ENCODE measurements around the gene JAZF1. TPM values are rescaled to one million over a fixed set of nuclear protein-coding genes. Genes with fewer than 3 reads are reported as not detected.

JAZF1 gene
- polyA plus RNA-seq, 1 experiment: 18.0 TPM

DNA sequence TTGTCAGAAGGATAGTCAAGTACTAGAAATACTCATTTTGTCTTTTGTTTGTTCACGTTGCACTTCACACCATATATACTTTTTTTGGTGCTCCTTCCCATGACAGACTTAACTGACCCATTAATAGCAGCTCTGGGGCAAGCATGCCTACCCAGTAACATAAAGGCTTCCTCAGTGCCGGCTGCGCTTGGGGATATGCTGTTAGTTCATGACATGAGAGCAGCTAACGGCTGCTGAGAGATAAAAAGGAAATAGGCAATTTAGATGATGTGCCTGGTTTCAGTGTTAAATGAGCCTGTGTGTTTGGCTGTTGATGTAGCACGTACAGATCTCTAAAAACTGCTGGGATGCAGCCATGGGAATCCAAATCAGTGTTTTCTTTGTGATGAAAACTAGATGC lies 354.2 kb downstream of the JAZF1 start:
- POLR2A ChIA-PET: no interaction called here
- Histone ChIP-seq H3K4me3 (ENCODE audit: low read depth, low read length) (no peak overlapping the region), H3K27me3 (ENCODE audit: control insufficient read depth, insufficient read depth, low read length) (no peaks in the 10 kb centered on the region), H3K27ac (ENCODE audit: low read depth, low read length) (no peak overlapping the region), H3K9me3 (ENCODE audit: control insufficient read depth, insufficient read depth, low read length) (no peaks in the 10 kb centered on the region)
- no peak for DNase-seq (ENCODE audit: low read depth, low spot score)
- TF ChIP-seq, protein P1, sequence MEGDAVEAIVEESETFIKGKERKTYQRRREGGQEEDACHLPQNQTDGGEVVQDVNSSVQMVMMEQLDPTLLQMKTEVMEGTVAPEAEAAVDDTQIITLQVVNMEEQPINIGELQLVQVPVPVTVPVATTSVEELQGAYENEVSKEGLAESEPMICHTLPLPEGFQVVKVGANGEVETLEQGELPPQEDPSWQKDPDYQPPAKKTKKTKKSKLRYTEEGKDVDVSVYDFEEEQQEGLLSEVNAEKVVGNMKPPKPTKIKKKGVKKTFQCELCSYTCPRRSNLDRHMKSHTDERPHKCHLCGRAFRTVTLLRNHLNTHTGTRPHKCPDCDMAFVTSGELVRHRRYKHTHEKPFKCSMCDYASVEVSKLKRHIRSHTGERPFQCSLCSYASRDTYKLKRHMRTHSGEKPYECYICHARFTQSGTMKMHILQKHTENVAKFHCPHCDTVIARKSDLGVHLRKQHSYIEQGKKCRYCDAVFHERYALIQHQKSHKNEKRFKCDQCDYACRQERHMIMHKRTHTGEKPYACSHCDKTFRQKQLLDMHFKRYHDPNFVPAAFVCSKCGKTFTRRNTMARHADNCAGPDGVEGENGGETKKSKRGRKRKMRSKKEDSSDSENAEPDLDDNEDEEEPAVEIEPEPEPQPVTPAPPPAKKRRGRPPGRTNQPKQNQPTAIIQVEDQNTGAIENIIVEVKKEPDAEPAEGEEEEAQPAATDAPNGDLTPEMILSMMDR (IDR thresholded peaks at IDR 0.05; ENCODE audit: low read depth, low read length): no peak
- CTCF ChIA-PET: no interaction called here

DNA sequence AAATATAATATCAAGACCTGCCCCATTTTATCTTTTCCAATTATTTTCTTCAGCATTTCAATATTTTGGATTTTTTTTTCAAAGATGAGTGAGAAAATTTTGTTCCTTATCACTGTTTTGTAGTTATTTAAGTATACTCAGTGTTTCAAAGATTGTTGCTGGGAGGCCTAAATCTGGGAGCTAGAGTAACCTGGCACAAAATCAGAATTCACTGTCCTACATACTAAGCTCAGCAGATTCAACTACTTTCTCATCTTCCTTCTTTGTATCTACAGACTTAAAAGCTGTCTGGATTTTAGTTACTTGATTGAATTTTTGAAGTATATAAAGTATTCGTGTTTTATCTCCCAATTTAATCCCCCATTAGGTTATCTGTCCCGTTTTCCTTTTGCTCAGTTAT lies 354.7 kb downstream of the JAZF1 start:
- no peak overlapping the region for H3K4me3 ChIP-seq (ENCODE audit: low read depth, low read length)
- no peak for DNase-seq (ENCODE audit: low read depth, low spot score)
- H3K27ac ChIP-seq (ENCODE audit: low read depth, low read length): no peak overlapping the region
- H3K27me3 ChIP-seq (ENCODE audit: control insufficient read depth, insufficient read depth, low read length): no peaks in the 10 kb centered on the region
- no peaks in the 10 kb centered on the region for H3K9me3 ChIP-seq (ENCODE audit: control insufficient read depth, insufficient read depth, low read length)
- TF ChIP-seq, protein P1 (IDR thresholded peaks at IDR 0.05; ENCODE audit: low read depth, low read length): no peak
- POLR2A ChIA-PET: interaction anchor here (0.6 kb wide), 1 partner anchor 99 kb away, joined by 4 read pairs; no protein-coding TSS in a partner anchor
- CTCF ChIA-PET: no interaction called here

DNA sequence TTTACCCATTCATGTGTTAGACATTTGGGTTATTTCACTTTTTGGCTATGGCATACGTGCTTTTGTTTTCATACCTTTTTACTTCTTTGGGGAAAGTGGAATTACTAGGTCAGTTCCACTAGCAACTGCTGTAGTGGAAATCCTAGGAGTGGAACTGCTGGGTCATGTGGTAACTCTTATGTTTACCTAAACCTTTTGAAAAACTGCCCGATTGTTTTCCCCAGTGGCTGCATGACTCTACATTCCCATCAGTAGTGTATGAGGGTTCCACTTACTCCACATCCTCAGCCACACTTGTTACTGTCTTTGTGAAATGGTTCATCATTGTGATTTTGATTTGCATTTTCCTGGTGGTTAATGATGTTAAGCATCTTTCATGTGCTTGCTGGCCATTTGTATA lies 358.4 kb downstream of the JAZF1 start:
- Histone ChIP-seq H3K4me3 (ENCODE audit: low read depth, low read length) (no peak overlapping the region), H3K27me3 (ENCODE audit: control insufficient read depth, insufficient read depth, low read length) (no peaks in the 10 kb centered on the region), H3K9me3 (ENCODE audit: control insufficient read depth, insufficient read depth, low read length) (no peaks in the 10 kb centered on the region), H3K27ac (ENCODE audit: low read depth, low read length) (no peak overlapping the region)
- ChIA-PET POLR2A (no interaction called here), CTCF (no interaction called here)
- TF ChIP-seq, protein P1 (IDR thresholded peaks at IDR 0.05; ENCODE audit: low read depth, low read length): no peak
- DNase-seq (ENCODE audit: low read depth, low spot score): no peak

DNA sequence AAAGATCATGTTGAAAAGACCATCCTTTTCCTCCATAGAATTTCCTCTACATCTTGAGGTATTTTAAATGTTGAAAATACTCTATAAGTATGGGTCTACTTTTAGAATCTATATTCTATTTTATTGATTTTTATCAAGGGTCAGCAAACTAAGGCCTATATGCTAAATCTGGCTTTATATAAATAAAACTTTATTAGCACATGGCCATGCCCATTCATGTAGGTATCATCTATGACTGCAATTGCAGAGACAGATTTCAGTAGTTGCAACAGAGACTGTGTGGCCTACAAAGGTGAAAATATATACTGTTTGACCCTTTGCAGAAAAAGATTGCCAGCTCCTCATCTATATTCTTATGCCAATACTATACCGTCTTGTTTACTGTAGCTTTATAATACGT lies 367.9 kb downstream of the JAZF1 start:
- Histone ChIP-seq H3K4me3 (ENCODE audit: low read depth, low read length) (no peak overlapping the region), H3K27ac (ENCODE audit: low read depth, low read length) (no peak overlapping the region), H3K9me3 (ENCODE audit: control insufficient read depth, insufficient read depth, low read length) (no peaks in the 10 kb centered on the region), H3K27me3 (ENCODE audit: control insufficient read depth, insufficient read depth, low read length) (no peaks in the 10 kb centered on the region)
- DNase-seq (ENCODE audit: low read depth, low spot score): no peak
- POLR2A ChIA-PET: interaction anchor here (0.6 kb wide), 1 partner anchor 10 kb away, joined by 4 read pairs; no protein-coding TSS in a partner anchor
- TF ChIP-seq, protein P1 (IDR thresholded peaks at IDR 0.05; ENCODE audit: low read depth, low read length): no peak
- CTCF ChIA-PET: interaction anchor here (0.7 kb wide), 1 partner anchor 10 kb away, joined by 3 read pairs; no protein-coding TSS in a partner anchor

DNA sequence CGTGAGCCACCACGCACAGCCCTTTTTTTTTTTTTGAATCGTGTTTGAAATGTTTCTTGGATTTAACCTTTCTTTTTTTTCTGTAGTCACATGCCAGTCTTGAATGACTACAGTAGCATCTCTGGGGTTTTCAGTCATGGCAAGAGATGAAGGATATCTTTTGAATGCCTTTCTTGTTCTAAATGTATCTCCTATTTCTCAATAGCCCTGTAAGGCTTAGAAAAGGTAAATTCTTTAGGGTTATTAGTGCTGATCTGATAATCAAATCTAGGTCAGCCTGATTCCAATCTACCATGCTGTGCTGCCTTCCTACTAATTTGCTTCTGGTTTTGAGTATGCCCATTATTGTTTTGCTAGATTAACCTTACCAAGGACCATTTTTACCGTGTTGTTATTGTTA lies 370.4 kb downstream of the JAZF1 start:
- Histone ChIP-seq H3K27me3 (ENCODE audit: control insufficient read depth, insufficient read depth, low read length) (no peaks in the 10 kb centered on the region), H3K9me3 (ENCODE audit: control insufficient read depth, insufficient read depth, low read length) (no peaks in the 10 kb centered on the region), H3K4me3 (ENCODE audit: low read depth, low read length) (no peak overlapping the region), H3K27ac (ENCODE audit: low read depth, low read length) (no peak overlapping the region)
- TF ChIP-seq, protein P1 (IDR thresholded peaks at IDR 0.05; ENCODE audit: low read depth, low read length): no peak
- CTCF ChIA-PET: no interaction called here
- POLR2A ChIA-PET: no interaction called here
- no peak for DNase-seq (ENCODE audit: low read depth, low spot score)

Measured in AG04450 (cell line).